HG02798 (cell line): Measurements from ENCODE around the gene VAV3.

ENCODE experiments used
- ATAC-seq: cut with Tn5 transposase; IDR thresholded peaks from one replicate; pipeline ENCODE4 v1.9.1; 2021; ENCODE audit warnings: mild to moderate bottlenecking; ENCODE audit not compliant: unreplicated experiment, poor library complexity

Gene VAV3

GRCh38 chr1:107692580-107693345 lies 272.2 kb downstream of the VAV3 start:
- no peak for ATAC-seq

GRCh38 chr1:107691540-107691939 lies 273.4 kb downstream of the VAV3 start:
- no peak for ATAC-seq

GRCh38 chr1:107690491-107690890 lies 274.5 kb downstream of the VAV3 start:
- no peak for ATAC-seq

- no peak for ATAC-seq
Observed at GRCh38 chr1:107689733-107690132, 275.2 kb downstream of the VAV3 start.

- no peak for ATAC-seq
Observed at GRCh38 chr1:107689159-107689558, 275.8 kb downstream of the VAV3 start.

- no peak for ATAC-seq
Observed at GRCh38 chr1:107687849-107688753, 276.9 kb downstream of the VAV3 start.

GRCh38 chr1:107683683-107684082 lies 281.3 kb downstream of the VAV3 start:
- ATAC-seq, result no peak

- no peak for ATAC-seq
Observed at GRCh38 chr1:107683191-107683657, 281.8 kb downstream of the VAV3 start.

GRCh38 chr1:107682467-107682866 lies 282.5 kb downstream of the VAV3 start:
- no peak for ATAC-seq

GRCh38 chr1:107681001-107681479 lies 283.9 kb downstream of the VAV3 start:
- no peak for ATAC-seq

GRCh38 chr1:107680579-107680985 lies 284.4 kb downstream of the VAV3 start:
- no peak for ATAC-seq

- ATAC-seq, result no peak
Observed at GRCh38 chr1:107679411-107679953, 285.5 kb downstream of the VAV3 start.

GRCh38 chr1:107678993-107679392 lies 286.0 kb downstream of the VAV3 start:
- no peak for ATAC-seq

GRCh38 chr1:107677697-107678096 lies 287.3 kb downstream of the VAV3 start:
- ATAC-seq, result no peak

- no peak for ATAC-seq
Observed at GRCh38 chr1:107674486-107674885, 290.5 kb downstream of the VAV3 start.

GRCh38 chr1:107673006-107673405 lies 292.0 kb downstream of the VAV3 start:
- no peak for ATAC-seq

- no peak for ATAC-seq
Observed at GRCh38 chr1:107670397-107671040, 294.5 kb downstream of the VAV3 start.

- ATAC-seq, result no peak
Observed at GRCh38 chr1:107669996-107670395, 295.0 kb downstream of the VAV3 start.

GRCh38 chr1:107668762-107669161 lies 296.2 kb downstream of the VAV3 start:
- ATAC-seq, result no peak

- no peak for ATAC-seq
Observed at GRCh38 chr1:107666493-107666892, 298.5 kb downstream of the VAV3 start.
